GM23338 (cell line): ENCODE results near the gene IGFL4.

ENCODE experiments used
- CREB1 ChIP-seq: fragments of 250-450 bp; sonication (Bioruptor Pico); IDR thresholded peaks from 2 replicates; pipeline ENCODE4 v1.5.0; 2020; ENCODE audit warnings: low read depth, mild to moderate bottlenecking, moderate library complexity
- EZH2 ChIP-seq: fragments of 200-600 bp; sonication (generic); IDR thresholded peaks from one replicate; pipeline ENCODE4 v1.8.0; 2017; ENCODE audit warnings: antibody characterized with exemption, mild to moderate bottlenecking, low read depth; ENCODE audit not compliant: unreplicated experiment
- EZH2phosphoT487 ChIP-seq: fragments of 200-600 bp; sonication (generic); IDR thresholded peaks from one replicate; pipeline ENCODE4 v1.8.1; 2018; ENCODE audit warnings: antibody characterized with exemption; ENCODE audit not compliant: unreplicated experiment
- NANOG ChIP-seq: IDR thresholded peaks from 2 replicates; pipeline ENCODE4 v1.6.1; 2016; ENCODE audit warnings: antibody characterized with exemption, borderline replicate concordance
- POLR2AphosphoS5 ChIP-seq: IDR thresholded peaks from 2 replicates; pipeline ENCODE4 v1.6.1; 2016; ENCODE audit warnings: antibody characterized with exemption, low read depth
- REST ChIP-seq: IDR thresholded peaks from one replicate; pipeline ENCODE4 v1.6.1; 2018; ENCODE audit warnings: antibody characterized with exemption; ENCODE audit not compliant: unreplicated experiment
- ZNF114 ChIP-seq: fragments of 250-450 bp; sonication (Bioruptor Pico); IDR thresholded peaks from 2 replicates; pipeline ENCODE4 v1.5.0; 2020; ENCODE audit warnings: mild to moderate bottlenecking, moderate library complexity
- ZNF331 ChIP-seq: fragments of 250-450 bp; sonication (Bioruptor Pico); IDR thresholded peaks from 2 replicates; pipeline ENCODE4 v1.5.0; 2020; ENCODE audit warnings: low read depth, mild to moderate bottlenecking, moderate library complexity
- ZNF462 ChIP-seq: fragments of 250-450 bp; sonication (Bioruptor Pico); IDR thresholded peaks from 2 replicates; pipeline ENCODE4 v1.5.0; 2020; ENCODE audit warnings: mild to moderate bottlenecking, moderate library complexity
- TF ChIP-seq, protein P1 (sequence below), 2 experiments: fragments of 200-600 bp in 1 of 2; sonication (generic) in 1 of 2; conservative IDR thresholded peaks; 2 replicates each; pipeline versions ENCODE4 v1.5.1 to v1.6.1; 2016 to 2017; ENCODE audit warnings: antibody characterized with exemption in 2 of 2, low read depth in 2 of 2, mild to moderate bottlenecking in 2 of 2, moderate library complexity in 1 of 2
- TF ChIP-seq, protein P2 (sequence below): IDR thresholded peaks from 2 replicates; pipeline ENCODE4 v1.6.1; 2016; ENCODE audit warnings: antibody characterized with exemption

GRCh38 chr19:46022061-46022430, 18.8 kb downstream of the IGFL4 start:
- no peak for TF ChIP-seq EZH2phosphoT487
- TF ChIP-seq, protein P1, sequence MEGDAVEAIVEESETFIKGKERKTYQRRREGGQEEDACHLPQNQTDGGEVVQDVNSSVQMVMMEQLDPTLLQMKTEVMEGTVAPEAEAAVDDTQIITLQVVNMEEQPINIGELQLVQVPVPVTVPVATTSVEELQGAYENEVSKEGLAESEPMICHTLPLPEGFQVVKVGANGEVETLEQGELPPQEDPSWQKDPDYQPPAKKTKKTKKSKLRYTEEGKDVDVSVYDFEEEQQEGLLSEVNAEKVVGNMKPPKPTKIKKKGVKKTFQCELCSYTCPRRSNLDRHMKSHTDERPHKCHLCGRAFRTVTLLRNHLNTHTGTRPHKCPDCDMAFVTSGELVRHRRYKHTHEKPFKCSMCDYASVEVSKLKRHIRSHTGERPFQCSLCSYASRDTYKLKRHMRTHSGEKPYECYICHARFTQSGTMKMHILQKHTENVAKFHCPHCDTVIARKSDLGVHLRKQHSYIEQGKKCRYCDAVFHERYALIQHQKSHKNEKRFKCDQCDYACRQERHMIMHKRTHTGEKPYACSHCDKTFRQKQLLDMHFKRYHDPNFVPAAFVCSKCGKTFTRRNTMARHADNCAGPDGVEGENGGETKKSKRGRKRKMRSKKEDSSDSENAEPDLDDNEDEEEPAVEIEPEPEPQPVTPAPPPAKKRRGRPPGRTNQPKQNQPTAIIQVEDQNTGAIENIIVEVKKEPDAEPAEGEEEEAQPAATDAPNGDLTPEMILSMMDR (conservative IDR thresholded peaks at IDR 0.05; ENCODE audit: low read depth in 2 of 2), result no peak
- no peak for TF ChIP-seq EZH2
- no peak for TF ChIP-seq REST
- TF ChIP-seq CREB1 (CRISPR knock-in tag), result no peak
- no peak for TF ChIP-seq NANOG
- TF ChIP-seq POLR2AphosphoS5, result no peak
- no peak for TF ChIP-seq ZNF114 (CRISPR knock-in tag)
- TF ChIP-seq ZNF331 (CRISPR knock-in tag), result no peak
- no peak for TF ChIP-seq ZNF462 (CRISPR knock-in tag)
- TF ChIP-seq, protein P2, sequence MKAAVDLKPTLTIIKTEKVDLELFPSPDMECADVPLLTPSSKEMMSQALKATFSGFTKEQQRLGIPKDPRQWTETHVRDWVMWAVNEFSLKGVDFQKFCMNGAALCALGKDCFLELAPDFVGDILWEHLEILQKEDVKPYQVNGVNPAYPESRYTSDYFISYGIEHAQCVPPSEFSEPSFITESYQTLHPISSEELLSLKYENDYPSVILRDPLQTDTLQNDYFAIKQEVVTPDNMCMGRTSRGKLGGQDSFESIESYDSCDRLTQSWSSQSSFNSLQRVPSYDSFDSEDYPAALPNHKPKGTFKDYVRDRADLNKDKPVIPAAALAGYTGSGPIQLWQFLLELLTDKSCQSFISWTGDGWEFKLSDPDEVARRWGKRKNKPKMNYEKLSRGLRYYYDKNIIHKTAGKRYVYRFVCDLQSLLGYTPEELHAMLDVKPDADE, result no peak
